GM23338 (cell line): Measurements from ENCODE around the gene COL16A1. TPM values are rescaled to one million over a fixed set of nuclear protein-coding genes. Genes with fewer than 3 reads are reported as not detected.

Experiments used
- ATAC-seq: fragments of 200-7000 bp; cut with Tn5 transposase; 3 replicates; pipeline ENCODE4 v1.9.1; 2020
- DNase-seq: peaks from one replicate; pipeline ENCODE4 v3.0.0-alpha.2; 2015; ENCODE audit warnings: low spot score
- H2AFZ ChIP-seq: fragments of 200-600 bp; sonication (generic); 2 replicates; pipeline ENCODE4 v1.8.0; 2016; ENCODE audit warnings: antibody characterized with exemption, mild to moderate bottlenecking, moderate library complexity
- H3F3A ChIP-seq: fragments of 200-600 bp; sonication (generic); replicated peaks from 2 replicates; pipeline ENCODE4 v1.8.0; 2017; ENCODE audit warnings: antibody characterized with exemption, mixed run types, low read depth
- H3K27ac ChIP-seq: fragments of 200-600 bp; sonication (generic); 2 replicates; pipeline ENCODE4 v1.6.1; 2016; ENCODE audit warnings: low read depth
- H3K27me3 ChIP-seq: fragments of 200-600 bp; sonication (generic); 2 replicates; pipeline ENCODE4 v1.8.0; 2016; ENCODE audit warnings: mild to moderate bottlenecking, mixed run types, moderate library complexity; ENCODE audit not compliant: insufficient read depth
- H3K36me3 ChIP-seq: fragments of 200-600 bp; sonication (generic); 2 replicates; pipeline ENCODE4 v1.8.0; 2016; ENCODE audit warnings: mild to moderate bottlenecking; ENCODE audit not compliant: insufficient read depth
- H3K4me1 ChIP-seq: fragments of 200-600 bp; sonication (generic); 2 replicates; pipeline ENCODE4 v1.8.0; 2016; ENCODE audit warnings: mild to moderate bottlenecking, moderate library complexity; ENCODE audit not compliant: insufficient read depth
- H3K4me2 ChIP-seq: fragments of 200-600 bp; sonication (generic); 2 replicates; pipeline ENCODE4 v1.7.1; 2017; ENCODE audit warnings: mixed run types
- H3K4me3 ChIP-seq: fragments of 200-600 bp; sonication (generic); 2 replicates; pipeline ENCODE4 v1.6.1; 2016; ENCODE audit warnings: mixed run types
- H3K79me2 ChIP-seq: fragments of 200-600 bp; sonication (generic); replicated peaks from 2 replicates; pipeline ENCODE4 v1.8.0; 2017; ENCODE audit warnings: mild to moderate bottlenecking; ENCODE audit not compliant: insufficient read depth
- H3K9me2 ChIP-seq: fragments of 200-600 bp; sonication (generic); 2 replicates; pipeline ENCODE4 v1.8.0; 2017; ENCODE audit not compliant: insufficient read depth
- H4K20me1 ChIP-seq: fragments of 200-600 bp; sonication (generic); replicated peaks from 2 replicates; pipeline ENCODE4 v1.8.0; 2017; ENCODE audit warnings: mild to moderate bottlenecking; ENCODE audit not compliant: insufficient read depth
- H3K27ac Mint-ChIP-seq: 2 replicates; pipeline ENCODE4 v1.8.0; 2020; ENCODE audit warnings: inconsistent platforms, mild to moderate bottlenecking, moderate library complexity, mixed read lengths
- H3K27me3 Mint-ChIP-seq: 3 replicates; pipeline ENCODE4 v1.8.0; 2022; ENCODE audit warnings: low read depth, mild to moderate bottlenecking, moderate library complexity, mixed read lengths, inconsistent platforms; ENCODE audit not compliant: insufficient read depth, poor library complexity
- H3K36me3 Mint-ChIP-seq: 3 replicates; pipeline ENCODE4 v1.8.0; 2021; ENCODE audit warnings: low read depth, mild to moderate bottlenecking, inconsistent platforms, moderate library complexity, mixed read lengths
- H3K4me1 Mint-ChIP-seq: 3 replicates; pipeline ENCODE4 v1.8.0; 2020; ENCODE audit warnings: mild to moderate bottlenecking, inconsistent platforms, mixed read lengths
- H3K4me3 Mint-ChIP-seq: 3 replicates; pipeline ENCODE4 v1.8.0; 2021; ENCODE audit warnings: moderate library complexity, mild to moderate bottlenecking, inconsistent platforms, mixed read lengths
- H3K9me3 Mint-ChIP-seq: 3 replicates; pipeline ENCODE4 v1.8.0; 2020; ENCODE audit warnings: moderate library complexity, mild to moderate bottlenecking, inconsistent platforms, mixed read lengths
- EZH2 ChIP-seq: fragments of 200-600 bp; sonication (generic); IDR thresholded peaks from one replicate; pipeline ENCODE4 v1.8.0; 2017; ENCODE audit warnings: antibody characterized with exemption, mild to moderate bottlenecking, low read depth; ENCODE audit not compliant: unreplicated experiment
- NANOG ChIP-seq: IDR thresholded peaks from 2 replicates; pipeline ENCODE4 v1.6.1; 2016; ENCODE audit warnings: antibody characterized with exemption, borderline replicate concordance
- ZNF331 ChIP-seq: fragments of 250-450 bp; sonication (Bioruptor Pico); IDR thresholded peaks from 2 replicates; pipeline ENCODE4 v1.5.0; 2020; ENCODE audit warnings: low read depth, mild to moderate bottlenecking, moderate library complexity
- polyA plus RNA-seq: library from polyadenylated mRNA; unstranded; fragments of >200 nt; fragmentation: Nextera tagmentation; extraction: Ambion mirVana; gene quantifications from 2 replicates; pipeline ENCODE4 v1.2.1, GENCODE V29; 2016
- total RNA-seq: library from RNA; depleted of rRNA; stranded (reverse); fragments of >200 nt; shearing (Covaris generic); gene quantifications from 2 replicates; pipeline ENCODE4 v1.2.3, GENCODE V29; 2014
- TF ChIP-seq, protein P1 (sequence below), 2 experiments: fragments of 200-600 bp in 1 of 2; sonication (generic) in 1 of 2; conservative IDR thresholded peaks; 2 replicates each; pipeline versions ENCODE4 v1.5.1 to v1.6.1; 2016 to 2017; ENCODE audit warnings: antibody characterized with exemption in 2 of 2, low read depth in 2 of 2, mild to moderate bottlenecking in 2 of 2, moderate library complexity in 1 of 2
- TF ChIP-seq, protein P2 (sequence below): fragments of 250-450 bp; sonication (Bioruptor Pico); IDR thresholded peaks from 2 replicates; pipeline ENCODE4 v1.5.0; 2020; ENCODE audit warnings: mild to moderate bottlenecking, moderate library complexity

Gene COL16A1
- total and polyA plus RNA-seq, 2 experiments from 2014 or later, result 4.2 to 13.2 TPM

DNA sequence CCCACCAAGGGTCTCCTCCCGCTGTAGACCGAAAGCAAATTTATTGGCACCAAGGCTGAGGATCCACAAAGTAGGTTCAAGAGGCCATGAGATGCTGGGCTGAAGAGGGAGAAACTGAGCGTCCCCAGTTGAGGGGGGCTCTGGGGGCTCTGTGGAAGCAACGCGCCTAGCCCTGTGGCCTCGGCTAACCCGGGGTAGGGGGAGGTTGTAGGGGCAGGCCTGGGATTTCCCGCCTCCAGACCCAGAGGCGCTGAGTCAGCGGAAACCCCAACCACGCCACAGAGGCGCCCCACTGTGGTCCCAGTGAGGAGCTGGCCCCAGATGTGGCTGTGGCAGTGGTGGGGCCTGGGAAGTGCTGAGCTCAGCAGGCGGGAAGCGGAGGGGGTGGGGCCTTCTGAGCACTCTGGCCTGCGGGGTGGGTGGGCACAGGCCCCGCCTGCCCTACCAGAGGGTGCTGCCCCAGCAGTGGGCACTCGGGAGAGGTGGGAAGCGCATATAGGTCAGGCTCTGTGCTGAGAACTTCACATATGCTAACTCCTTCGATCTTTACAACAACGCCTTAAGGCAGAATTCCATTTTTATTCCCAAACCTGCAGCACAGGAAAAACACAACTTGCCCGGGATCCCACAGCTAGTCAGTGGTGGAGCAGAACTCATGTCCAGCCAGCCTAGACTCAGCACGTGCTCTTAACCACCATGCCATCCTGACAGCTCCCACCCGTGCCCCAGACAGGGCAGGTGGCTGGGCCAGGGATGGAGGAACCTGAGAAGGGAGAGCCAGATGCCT, 1.5 kb upstream of the COL16A1 start:
- H3K4me2 ChIP-seq, result peak overlapping the region; percentile 92
- H4K20me1 ChIP-seq, result no peaks in the 10 kb centered on the region
- peak overlapping the region; percentile 77 for H3K4me3 ChIP-seq
- H3K36me3 ChIP-seq, result no peaks in the 10 kb centered on the region
- peak overlapping the region; percentile 73 for H3K27ac ChIP-seq
- no peak for TF ChIP-seq EZH2
- TF ChIP-seq, protein P1, sequence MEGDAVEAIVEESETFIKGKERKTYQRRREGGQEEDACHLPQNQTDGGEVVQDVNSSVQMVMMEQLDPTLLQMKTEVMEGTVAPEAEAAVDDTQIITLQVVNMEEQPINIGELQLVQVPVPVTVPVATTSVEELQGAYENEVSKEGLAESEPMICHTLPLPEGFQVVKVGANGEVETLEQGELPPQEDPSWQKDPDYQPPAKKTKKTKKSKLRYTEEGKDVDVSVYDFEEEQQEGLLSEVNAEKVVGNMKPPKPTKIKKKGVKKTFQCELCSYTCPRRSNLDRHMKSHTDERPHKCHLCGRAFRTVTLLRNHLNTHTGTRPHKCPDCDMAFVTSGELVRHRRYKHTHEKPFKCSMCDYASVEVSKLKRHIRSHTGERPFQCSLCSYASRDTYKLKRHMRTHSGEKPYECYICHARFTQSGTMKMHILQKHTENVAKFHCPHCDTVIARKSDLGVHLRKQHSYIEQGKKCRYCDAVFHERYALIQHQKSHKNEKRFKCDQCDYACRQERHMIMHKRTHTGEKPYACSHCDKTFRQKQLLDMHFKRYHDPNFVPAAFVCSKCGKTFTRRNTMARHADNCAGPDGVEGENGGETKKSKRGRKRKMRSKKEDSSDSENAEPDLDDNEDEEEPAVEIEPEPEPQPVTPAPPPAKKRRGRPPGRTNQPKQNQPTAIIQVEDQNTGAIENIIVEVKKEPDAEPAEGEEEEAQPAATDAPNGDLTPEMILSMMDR (conservative IDR thresholded peaks at IDR 0.05; ENCODE audit: low read depth in 2 of 2), result peak in 1 of 2 experiments; percentile 51; a peak in 2 of 4 replicates
- DNase-seq (peak; percentile 88), ATAC-seq (peak; percentile 54)
- Mint-ChIP-seq H3K4me3 (peak overlapping the region; percentile 73), H3K27ac (peak overlapping the region; percentile 87), H3K36me3 (no peaks in the 10 kb centered on the region), H3K9me3 (no peaks in the 10 kb centered on the region), H3K27me3 (peaks cover 31% of the 10 kb centered on the region), H3K4me1 (peaks cover 47% of the 10 kb centered on the region)
- no peaks in the 10 kb centered on the region for H3K27me3 ChIP-seq
- H3F3A ChIP-seq, result peaks cover 12% of the 10 kb centered on the region; the same call in 1 of the 2 replicates
- peak overlapping the region; percentile 98 for H2AFZ ChIP-seq
- H3K79me2 ChIP-seq, result no peaks in the 10 kb centered on the region
- peaks cover 21% of the 10 kb centered on the region for H3K4me1 ChIP-seq
- H3K9me2 ChIP-seq, result no peaks in the 10 kb centered on the region

GRCh38 chr1:31704271-31705079, 658 bp upstream of the COL16A1 start:
- peak; percentile 30 for DNase-seq
- Mint-ChIP-seq H3K36me3 (no peaks in the 10 kb centered on the region), H3K27ac (peak overlapping the region; percentile 87), H3K4me3 (peak overlapping the region; percentile 73), H3K9me3 (no peaks in the 10 kb centered on the region), H3K27me3 (peaks cover 34% of the 10 kb centered on the region), H3K4me1 (peaks cover 47% of the 10 kb centered on the region)
- no peaks in the 10 kb centered on the region for H3K79me2 ChIP-seq
- ATAC-seq, result peak; percentile 17
- H2AFZ ChIP-seq, result peak overlapping the region; percentile 98
- no peaks in the 10 kb centered on the region for H4K20me1 ChIP-seq
- H3K4me3 ChIP-seq, result peak overlapping the region; percentile 77
- H3F3A ChIP-seq, result peaks cover 12% of the 10 kb centered on the region; the same call in 1 of the 2 replicates
- no peak for TF ChIP-seq NANOG
- no peak for TF ChIP-seq ZNF331
- TF ChIP-seq, protein P2, sequence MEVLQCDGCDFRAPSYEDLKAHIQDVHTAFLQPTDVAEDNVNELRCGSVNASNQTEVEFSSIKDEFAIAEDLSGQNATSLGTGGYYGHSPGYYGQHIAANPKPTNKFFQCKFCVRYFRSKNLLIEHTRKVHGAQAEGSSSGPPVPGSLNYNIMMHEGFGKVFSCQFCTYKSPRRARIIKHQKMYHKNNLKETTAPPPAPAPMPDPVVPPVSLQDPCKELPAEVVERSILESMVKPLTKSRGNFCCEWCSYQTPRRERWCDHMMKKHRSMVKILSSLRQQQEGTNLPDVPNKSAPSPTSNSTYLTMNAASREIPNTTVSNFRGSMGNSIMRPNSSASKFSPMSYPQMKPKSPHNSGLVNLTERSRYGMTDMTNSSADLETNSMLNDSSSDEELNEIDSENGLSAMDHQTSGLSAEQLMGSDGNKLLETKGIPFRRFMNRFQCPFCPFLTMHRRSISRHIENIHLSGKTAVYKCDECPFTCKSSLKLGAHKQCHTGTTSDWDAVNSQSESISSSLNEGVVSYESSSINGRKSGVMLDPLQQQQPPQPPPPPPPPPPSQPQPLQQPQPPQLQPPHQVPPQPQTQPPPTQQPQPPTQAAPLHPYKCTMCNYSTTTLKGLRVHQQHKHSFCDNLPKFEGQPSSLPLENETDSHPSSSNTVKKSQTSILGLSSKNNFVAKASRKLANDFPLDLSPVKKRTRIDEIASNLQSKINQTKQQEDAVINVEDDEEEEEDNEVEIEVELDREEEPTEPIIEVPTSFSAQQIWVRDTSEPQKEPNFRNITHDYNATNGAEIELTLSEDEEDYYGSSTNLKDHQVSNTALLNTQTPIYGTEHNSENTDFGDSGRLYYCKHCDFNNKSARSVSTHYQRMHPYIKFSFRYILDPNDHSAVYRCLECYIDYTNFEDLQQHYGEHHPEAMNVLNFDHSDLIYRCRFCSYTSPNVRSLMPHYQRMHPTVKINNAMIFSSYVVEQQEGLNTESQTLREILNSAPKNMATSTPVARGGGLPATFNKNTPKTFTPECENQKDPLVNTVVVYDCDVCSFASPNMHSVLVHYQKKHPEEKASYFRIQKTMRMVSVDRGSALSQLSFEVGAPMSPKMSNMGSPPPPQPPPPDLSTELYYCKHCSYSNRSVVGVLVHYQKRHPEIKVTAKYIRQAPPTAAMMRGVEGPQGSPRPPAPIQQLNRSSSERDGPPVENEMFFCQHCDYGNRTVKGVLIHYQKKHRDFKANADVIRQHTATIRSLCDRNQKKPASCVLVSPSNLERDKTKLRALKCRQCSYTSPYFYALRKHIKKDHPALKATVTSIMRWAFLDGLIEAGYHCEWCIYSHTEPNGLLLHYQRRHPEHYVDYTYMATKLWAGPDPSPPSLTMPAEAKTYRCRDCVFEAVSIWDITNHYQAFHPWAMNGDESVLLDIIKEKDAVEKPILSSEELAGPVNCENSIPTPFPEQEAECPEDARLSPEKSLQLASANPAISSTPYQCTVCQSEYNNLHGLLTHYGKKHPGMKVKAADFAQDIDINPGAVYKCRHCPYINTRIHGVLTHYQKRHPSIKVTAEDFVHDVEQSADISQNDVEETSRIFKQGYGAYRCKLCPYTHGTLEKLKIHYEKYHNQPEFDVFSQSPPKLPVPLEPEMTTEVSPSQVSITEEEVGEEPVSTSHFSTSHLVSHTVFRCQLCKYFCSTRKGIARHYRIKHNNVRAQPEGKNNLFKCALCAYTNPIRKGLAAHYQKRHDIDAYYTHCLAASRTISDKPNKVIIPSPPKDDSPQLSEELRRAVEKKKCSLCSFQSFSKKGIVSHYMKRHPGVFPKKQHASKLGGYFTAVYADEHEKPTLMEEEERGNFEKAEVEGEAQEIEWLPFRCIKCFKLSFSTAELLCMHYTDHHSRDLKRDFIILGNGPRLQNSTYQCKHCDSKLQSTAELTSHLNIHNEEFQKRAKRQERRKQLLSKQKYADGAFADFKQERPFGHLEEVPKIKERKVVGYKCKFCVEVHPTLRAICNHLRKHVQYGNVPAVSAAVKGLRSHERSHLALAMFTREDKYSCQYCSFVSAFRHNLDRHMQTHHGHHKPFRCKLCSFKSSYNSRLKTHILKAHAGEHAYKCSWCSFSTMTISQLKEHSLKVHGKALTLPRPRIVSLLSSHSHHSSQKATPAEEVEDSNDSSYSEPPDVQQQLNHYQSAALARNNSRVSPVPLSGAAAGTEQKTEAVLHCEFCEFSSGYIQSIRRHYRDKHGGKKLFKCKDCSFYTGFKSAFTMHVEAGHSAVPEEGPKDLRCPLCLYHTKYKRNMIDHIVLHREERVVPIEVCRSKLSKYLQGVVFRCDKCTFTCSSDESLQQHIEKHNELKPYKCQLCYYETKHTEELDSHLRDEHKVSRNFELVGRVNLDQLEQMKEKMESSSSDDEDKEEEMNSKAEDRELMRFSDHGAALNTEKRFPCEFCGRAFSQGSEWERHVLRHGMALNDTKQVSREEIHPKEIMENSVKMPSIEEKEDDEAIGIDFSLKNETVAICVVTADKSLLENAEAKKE (CRISPR knock-in tag), result no peak
- H3K27me3 ChIP-seq, result no peaks in the 10 kb centered on the region
- H3K4me1 ChIP-seq, result peaks cover 21% of the 10 kb centered on the region
- peak overlapping the region; percentile 73 for H3K27ac ChIP-seq
- no peaks in the 10 kb centered on the region for H3K36me3 ChIP-seq
- H3K4me2 ChIP-seq, result peak overlapping the region; percentile 92
- no peaks in the 10 kb centered on the region for H3K9me2 ChIP-seq
